ENCODE measurements around the gene EZR.
A peak's percentile ranks its signal among the peaks of the same experiment; 100 is the strongest.

The EZR gene

DNA sequence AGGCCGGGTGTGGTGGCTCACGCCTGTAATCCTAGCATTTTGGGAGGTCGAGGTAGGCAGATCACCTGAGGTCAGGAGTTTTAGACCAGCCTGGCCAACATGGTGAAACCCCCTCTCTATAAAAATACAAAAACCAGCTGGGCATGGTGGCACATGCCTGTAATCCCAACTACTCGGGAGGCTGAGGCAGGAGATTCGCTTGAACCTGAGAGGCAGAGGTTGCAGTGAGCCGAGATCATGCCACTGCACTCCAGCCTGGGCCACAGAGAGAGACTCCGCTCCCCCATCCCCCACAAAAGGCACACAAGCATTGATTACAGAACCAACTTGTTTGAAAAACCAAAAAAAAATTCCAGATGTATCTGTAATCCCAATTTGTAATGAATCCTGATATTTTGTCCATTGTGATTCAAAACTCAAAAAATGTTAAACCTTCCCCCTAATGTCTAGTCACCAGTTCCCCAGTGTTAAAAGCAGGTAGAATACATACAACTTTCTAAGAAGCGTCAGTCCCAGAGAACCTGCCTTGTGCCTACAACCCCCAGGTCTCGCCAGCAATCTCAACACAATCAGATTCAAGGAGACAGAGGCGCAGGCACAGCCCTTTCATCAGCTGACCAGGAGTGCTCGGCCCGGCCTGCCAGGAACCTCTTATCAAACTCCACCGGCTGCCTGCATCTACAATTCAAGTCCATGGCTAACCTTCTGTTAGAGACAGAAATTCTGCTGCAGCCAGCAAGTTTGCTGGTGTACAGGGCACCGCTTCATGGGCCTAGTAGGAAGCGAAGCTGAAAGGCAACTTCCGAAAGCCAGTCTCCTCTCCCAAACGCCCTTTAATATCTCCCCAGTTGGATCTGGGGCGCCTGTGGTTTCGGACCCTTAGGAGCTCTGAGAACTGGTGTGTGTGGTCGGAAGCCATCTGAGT is 2.1 kb downstream of the EZR start:
- peak; percentile 92 for DNase-seq

DNA sequence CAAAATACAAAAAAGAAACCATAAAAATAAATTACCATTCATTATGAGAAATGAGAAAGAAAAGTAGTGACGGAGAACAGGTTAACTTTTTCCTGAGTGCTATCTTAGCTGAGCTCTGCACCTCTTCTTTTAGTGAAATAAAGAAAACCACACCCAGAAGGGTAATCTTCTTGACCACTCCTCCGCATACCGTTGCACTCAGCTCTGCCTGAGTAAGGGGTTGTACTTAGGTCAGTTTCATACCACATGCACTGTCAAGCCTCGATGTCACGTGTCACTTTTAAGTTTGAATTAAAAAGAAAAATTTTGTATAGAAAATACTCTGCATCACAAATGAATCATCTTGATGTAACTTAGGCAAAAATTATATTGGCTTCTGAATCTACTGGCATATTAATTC is 2.8 kb downstream of the EZR start:
- no peak for DNase-seq

DNA sequence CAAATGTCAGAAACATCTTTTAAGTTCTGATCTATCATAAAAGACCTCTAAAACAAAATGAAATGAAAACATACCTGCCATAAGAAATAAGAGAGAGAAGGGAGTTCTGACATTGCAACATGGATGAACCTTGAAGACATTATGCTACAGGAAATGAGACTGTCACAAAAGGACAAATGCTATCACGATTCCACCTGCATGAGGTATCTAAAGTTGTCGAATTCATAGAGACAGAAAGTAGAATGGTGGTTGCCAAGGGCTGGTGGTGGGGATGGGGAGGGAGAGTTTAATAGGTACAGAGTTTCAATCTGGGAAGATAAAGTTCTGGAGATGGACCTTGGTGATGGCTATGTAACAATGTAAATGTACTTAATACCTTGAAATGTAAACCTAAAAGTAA is 3.3 kb downstream of the EZR start:
- no peak for DNase-seq

DNA sequence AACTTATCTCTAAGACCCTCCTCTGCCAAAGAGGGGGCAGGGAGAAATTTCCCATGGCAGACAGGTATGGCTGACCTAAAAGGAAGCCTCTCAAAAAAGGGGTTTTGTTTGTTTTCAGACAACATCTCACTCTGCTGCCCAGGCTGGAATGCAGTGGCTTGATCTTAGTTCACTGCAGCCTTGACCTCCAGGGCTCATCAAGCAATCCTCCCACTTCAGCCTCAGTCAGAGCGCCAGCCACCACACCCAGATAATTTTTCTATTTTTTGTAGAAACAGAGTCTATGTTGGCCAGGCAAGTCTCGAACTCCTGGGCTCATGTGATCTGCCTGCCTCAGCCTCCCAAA is 3.8 kb downstream of the EZR start:
- no peak for DNase-seq

DNA sequence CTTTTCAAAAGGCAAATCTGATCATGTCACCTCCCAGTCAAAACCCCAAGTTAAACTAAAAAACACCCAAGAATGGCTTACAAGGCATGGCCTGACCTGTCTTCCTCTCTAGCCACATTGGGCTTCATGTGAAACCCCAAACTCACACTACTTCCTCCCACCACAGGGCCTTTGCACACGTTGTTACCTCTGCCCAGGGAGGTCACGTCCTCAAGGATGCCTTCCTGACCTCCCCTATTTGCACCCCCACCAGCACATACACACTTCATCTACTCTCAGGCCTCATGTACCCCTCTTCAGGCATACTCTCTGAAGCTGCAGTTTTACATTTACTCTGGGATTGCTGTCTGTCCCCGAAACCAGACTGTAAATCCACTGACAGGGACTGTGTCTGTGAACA is 6.1 kb downstream of the EZR start:
- DNase-seq = no peak

DNA sequence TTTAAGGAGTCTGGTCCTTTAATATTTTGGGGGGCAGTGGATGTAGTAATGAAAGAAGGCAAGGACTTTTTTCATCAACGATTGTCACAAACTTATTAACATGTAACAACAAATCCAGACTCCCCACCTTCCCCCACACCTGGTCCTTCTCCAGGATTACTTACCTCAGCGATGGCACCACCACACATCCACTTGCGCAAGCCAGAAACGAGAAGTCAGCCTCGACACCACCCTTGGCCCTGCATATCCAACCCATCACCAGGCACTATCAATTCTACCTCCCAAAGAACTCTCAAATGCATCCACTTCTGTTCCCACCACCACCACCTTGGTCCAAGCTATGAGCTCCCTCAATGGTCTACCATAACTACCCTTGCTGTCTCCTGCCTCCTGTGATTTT is 6.6 kb downstream of the EZR start:
- DNase-seq = no peak

DNA sequence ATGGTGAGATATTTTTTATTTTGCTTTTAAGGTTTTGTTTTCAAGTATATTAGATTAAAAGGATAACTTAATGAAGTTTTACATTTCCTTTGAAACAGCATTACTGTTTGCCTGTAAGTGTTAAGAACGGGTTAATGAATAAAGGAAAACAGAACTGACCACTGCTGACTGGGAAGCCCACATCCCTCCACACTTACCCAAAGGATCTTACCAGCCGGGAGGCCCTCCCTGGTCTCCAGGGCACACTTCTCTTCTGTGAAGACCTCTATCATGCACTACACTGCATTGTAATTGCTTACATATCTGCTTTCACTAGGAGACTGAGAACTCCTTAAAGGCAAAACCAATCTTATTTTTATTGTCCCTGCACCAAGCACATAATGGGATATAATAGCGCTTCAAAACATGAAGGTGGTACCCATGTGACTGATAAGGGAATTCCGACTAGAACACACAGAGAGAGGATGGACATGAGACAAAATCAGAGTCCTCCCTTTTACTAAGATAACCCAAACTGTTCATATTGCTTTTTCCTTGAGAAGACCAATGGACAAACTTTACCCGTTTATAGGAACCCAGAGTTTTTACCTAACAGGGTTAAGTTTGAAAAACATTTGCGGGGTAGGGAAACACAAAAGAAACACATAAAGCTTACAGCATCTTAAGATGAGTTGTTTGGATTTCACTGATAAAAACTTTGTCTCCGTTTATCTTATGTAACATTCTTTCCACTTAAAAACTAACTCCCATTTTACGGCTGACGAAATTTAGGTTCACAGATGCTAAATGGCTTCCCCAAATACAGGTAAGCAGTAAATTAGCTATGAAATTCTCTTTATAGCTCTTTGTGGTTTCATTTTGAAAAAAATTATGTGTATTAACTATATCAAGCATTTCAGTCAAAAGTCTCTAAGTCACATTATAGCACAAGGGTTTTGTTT is 8.7 kb downstream of the EZR start:
- DNase-seq = no peak

DNA sequence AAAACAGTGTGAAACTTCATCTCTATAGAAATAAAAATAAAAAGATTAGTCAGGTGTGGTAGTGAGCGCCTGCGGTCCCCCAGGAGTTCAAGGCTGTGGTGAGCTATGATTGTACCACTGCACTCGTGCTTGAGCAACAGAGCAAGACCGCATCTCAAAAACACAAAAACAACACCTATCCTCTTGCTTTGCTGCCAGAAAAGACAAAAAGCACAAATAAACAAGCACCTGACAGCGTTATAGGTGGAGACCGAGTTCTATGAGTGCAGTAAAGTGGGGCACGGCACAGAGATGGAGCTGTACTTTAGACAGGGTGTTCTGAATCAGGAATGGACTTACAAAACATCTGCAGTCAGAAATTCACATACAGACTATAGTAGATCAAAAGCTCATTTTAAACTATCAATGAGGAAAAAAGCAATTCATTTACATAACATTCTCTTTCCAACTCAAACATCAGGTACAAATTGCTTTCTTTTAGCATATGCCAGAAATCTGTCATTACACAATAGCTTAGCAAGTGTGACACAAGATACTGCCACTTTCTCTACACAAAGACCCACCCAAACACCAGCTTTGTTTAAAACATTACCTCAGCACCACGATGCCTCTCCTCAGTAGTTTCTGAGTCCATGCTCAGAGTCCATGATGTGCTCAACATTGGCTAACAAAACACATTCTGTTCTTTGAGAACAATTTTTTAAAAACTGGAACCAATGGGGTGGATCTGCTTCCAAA is 10.1 kb downstream of the EZR start:
- DNase-seq = no peak

DNA sequence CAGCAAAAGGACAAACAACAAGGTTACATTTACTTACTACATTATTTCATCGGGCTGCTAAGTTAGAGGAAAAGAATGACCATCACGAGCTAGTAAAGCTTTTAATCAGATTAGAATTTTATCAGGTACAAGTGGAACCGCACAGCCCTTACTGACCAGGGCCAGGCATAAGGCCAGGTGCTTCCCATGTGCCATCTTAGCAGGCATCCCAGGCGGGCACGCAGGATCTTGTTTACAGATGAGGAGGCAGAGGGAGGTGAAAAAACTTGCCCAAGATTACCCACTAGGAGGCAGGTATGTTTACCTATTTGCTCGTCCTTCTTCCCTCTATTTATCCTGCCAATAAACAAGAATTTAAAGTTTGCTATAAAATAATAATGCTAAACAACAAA is 10.7 kb downstream of the EZR start:
- DNase-seq = no peak

DNA sequence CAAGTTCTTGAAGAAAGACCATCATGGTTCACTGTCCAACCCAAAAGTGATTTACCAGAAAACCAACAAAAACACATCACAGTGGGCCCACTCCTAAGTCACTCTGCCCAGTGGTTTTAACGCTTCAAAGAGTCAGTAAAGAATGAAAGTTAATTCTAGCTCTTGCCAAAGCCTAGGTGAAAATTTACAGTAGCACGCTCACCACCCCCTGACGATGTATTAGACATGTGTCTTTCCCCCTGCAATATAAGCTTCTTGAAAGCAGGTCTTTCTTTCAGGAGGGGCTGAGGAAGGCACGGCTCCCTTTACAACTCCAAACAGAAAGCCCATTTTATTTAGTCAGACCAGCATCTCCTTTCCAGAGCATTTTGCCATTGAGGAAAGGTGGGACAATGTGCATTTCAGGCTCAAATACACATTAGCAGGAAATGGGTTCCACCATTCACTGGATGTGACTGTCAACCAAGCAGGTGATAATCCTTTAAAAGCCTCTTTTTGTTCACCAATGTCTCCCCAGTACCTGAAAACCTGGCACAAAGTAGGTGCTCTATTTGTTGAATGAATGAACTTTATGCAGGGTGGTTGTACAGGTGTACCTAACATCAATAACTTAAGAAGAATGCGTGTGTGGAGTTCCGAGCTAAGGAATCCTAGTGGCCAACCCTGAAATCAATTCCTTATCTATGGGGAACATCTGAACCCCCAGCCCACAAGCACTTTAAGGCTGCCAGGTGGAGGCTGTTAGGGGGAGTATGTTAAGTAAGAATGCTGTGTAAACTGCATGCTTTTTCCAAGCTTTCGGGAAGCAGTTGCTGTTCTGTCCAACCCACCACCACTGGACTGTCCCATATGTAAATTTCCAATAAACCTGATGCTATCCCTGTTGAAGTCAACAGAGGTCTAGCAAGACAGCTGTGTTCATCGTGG is 11.4 kb downstream of the EZR start:
- DNase-seq = peak; percentile 25

DNA sequence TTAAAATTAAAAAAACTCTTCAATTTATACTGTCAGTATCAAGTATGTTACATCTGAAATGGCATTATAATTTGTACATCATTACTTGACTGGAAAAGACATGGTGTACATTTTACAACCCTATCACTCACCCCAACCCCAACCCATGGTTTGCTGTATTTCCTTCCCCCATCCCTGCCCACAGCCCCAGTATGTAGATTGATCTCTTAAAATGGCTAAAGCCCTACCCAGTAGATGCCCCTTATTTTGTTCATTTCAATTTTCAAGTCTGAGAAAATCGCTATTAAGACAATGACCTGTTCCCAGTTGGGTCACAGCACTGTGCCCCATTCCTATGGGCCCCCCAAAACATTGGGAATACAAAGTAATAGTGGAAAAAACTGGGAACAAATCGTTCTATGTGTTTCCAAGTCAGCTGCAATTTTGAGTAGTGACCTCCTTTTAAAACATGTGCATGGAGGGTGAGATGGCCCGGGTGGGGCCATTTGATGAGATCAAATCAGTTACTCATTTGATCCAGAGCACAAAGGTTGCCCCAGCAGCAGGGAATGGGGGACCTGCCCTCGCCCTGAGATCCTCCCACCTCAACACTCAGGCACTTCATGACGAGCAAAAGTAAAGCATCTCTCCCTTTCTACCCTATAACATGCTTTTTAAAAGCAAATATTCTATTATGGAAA is 13.3 kb downstream of the EZR start:
- peak; percentile 30 for DNase-seq

DNA sequence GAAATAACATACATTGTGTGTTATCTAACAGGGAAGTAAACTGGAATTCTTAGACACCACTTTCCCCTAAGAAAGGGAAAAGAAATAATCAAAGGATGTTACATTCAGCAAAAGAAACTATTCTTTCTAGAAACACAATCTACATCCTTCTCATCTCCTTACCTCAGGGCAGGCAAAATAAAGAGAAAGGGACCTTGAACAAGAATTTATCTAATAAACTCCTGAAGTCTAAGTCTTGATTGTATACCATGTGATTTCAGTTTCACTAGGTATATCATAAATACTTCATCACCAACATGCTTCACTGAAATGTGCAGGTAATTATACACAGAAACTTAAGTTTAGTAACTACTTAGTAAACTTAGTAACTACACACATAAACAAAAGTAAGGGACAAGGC is 15.0 kb downstream of the EZR start:
- no peak for DNase-seq

DNA sequence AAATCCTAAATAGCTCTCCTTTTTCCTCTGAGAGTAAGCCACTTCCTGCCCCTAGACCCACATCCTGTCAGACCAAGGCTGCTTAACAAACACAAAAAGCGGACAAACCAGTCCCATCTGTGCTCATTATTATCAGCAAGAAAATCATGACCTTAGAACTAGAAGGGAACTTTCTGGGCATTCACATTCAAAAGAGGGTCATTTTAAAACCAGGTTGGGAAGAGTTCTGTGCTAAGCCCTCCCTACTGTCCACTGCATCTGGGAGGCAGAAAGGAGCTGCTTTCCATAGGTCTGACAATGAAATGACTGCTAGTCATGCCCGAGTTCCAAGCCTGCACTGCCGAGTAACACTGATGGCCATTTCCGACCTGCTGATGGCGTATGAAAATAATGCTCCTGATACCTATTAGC is 15.4 kb downstream of the EZR start:
- peak; percentile 86 for DNase-seq

DNA sequence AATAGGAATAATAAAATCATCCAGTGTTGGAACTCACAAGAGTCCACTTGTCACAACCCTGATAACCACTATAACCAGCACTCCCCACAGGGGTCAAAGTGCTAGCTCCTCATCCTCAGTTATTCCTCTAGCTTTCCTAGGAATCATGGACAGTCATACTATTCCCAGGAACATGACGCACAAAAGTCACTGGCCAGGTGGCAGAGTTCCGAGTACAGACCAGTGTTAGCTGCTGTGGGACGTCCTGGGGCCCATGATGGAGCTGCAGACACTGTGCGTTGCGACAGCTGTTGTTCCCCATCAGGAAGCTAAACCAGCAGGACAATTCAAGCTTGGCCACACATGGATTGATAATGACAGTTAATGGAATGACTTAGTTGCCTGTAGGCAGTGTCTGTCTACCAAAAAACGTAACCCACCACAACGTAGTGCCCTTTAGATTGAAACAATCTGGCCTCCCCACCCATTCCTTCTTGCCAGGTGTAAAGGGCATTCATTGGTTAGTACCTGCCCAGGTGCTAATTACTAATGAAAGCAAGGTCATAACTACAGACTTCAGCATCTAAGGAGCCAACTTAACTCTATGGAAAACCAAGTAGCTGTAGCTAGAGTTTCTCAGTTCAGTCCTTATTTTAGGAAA is 17.4 kb downstream of the EZR start:
- DNase-seq = no peak

DNA sequence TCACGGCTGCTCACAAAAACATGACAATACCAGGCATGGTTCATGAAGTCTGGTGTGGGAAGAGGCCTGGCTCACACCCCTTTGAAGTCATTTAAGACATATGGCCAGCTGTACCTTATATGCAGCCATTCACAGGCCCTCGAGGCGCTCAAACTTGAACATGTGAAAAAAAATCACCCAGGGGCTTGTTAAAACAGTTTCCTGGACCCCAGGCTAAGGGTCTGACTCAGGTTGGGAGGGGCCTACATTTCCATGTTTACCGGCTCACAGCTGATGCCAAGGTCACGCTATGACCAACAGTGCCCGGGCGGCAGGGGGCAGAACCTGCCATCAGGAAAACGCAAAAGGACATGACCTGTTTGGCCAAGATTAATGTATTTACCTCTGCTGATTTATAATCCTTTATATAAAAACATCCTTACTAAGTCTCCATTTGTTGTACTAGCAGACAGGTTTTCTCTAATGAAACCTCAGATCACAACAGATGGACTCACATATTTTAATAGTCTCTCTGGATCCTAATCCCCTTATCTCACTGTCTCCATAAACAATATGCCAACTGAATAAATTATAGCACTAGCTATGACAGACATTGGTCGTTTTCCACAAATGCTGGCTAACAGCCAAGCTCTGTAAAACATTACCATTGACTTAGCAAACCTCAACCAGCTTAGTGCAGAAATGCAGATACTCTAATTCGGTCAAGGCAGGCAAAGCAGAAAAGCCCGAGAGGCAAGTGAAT is 19.9 kb downstream of the EZR start:
- DNase-seq = peak; percentile 88

DNA sequence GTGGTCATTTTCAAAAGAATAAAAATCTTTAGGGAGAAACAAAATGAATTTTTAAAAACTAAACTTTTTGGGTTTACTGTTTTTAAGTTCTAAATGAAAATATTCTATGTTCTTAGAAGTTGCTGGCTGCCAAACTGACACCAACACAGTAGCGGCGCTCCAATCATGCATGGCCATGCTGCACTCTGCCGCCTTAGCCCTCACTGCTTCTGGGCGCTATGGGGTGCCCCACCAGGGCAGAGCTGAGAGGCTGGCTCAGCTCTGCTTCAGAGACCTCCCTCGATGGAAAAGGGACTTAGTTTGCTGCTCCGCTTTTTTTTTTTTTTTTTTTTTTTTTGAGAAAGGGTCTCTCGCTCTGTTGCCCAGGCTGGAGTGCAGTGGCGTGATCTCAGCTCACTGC is 20.9 kb downstream of the EZR start:
- DNase-seq = no peak

DNA sequence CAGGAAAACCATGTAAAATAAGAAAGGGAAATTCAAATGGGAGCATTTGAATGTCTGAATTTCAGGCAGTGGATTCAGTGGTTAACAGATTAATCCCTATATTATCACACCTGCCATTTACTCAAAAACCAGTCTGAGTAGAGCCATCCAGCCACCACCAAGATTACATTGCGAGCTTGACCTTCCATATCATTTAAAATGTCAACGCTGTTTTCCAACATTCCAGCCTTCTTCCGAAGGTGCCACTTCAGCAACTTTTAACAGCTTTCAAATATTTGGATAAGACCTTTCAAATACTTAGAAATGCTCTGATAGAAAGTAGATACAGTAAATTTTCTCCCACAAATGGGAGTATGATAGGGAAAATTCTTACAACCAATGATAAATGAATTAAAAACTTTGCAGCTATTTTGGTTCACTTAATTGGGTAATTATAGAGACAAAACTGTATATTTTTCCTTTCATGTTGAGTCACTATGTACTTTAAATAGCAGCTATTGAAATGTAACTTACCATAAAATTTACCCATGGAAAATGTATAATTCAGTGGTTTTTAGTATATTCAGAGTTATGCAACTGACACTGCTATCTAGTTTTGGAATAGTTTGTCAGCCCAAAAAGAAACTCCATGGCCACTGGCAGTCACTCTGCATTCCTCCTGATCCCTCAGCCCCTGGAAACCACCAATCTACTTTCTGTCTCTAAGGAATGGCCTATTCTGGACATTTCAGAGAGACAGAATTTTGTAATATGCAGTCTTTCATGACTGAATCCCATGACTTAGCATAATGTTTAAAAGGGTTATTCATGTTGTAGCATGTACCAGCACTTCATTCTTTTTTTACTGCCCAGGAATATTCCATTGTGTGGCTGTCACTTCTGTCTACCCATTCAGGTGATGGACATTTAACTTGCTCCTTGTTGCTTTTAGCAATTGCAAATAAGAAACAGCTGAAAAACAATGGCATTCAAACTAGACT is 21.5 kb downstream of the EZR start:
- no peak for DNase-seq

DNA sequence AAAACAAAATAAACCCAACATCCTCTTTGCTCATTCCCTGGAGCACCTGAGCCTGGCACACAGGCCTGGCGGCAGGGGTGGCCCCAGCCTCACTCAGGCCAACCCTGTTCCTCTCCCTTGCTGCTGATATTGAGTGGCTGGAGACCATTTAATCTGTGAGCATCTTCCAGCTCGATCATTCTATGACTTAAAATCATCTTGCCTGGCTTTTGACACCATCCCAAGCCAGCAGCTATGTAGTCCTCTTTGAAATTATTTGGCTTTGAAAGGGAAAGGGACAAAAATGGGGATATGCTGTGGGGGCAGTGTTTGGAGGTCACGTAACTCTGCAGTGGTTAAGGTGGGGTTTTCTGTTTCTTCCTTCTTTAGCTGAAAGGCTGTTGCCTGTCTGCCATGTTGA is 22.8 kb downstream of the EZR start:
- no peak for DNase-seq

DNA sequence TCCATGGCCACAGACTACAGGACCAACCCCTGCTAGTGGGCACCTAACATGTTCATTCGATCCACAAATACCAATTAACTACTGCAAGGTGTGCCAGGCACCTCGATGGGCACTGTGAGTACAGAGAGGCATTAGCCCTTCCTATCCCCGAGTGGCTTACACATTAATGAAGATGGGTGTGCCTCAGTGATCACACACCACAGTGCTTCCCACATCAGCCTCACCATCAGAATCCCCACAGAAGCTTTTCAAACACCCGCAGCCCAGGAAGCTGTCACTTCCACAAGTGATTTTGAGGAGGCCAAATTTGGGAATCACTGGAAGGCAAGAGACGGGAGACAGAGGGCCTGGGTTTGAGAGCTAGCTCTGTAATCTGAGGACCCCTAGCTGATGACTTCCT is 23.7 kb downstream of the EZR start:
- DNase-seq = no peak

All from hematopoietic multipotent progenitor cell treated with erythropoietin and hydrocortisone succinate and interleukin-3 and kit ligand, for 4 days (in vitro differentiated cells).